IPS-NIHi7 (cell line): ENCODE measurements around the gene ADM.
A peak's percentile ranks its signal among the peaks of the same experiment; 100 is the strongest.
"Not testable (repeated sequence)": the region's sequence is repeated elsewhere in the genome, so short reads cannot be mapped to it uniquely, and the experiment has no call there.

Experiments used
- DNase-seq: peaks from one replicate; pipeline ENCODE4 v3.0.0; 2012; ENCODE audit warnings: mixed read lengths; ENCODE audit errors: extremely low spot score

The ADM gene

GRCh38 chr11:10304495-10305261 lies at the start of gene ADM:
ADM (plus strand) TSS chr11:10305073; CDS start chr11:10305701, 628 bp downstream.
- peak; percentile 80 for DNase-seq

- DNase-seq: no peak
Measured at GRCh38 chr11:10255388-10256125, 49.3 kb upstream of the ADM start.

GRCh38 chr11:10257478-10257877 lies 47.4 kb upstream of the ADM start:
- DNase-seq: no peak

GRCh38 chr11:10261821-10262220 lies 43.1 kb upstream of the ADM start:
- DNase-seq: no peak

GRCh38 chr11:10263929-10264328 lies 40.9 kb upstream of the ADM start:
- no peak for DNase-seq

GRCh38 chr11:10264716-10265115 lies 40.2 kb upstream of the ADM start:
- DNase-seq: not testable (repeated sequence)

GRCh38 chr11:10265936-10266335 lies 38.9 kb upstream of the ADM start:
- no peak for DNase-seq

GRCh38 chr11:10267821-10268220 lies 37.1 kb upstream of the ADM start:
- DNase-seq: no peak

- no peak for DNase-seq
Measured at GRCh38 chr11:10268746-10269488, 36.0 kb upstream of the ADM start.

- DNase-seq: no peak
Measured at GRCh38 chr11:10272132-10272531, 32.7 kb upstream of the ADM start.

GRCh38 chr11:10273738-10274137 lies 31.1 kb upstream of the ADM start:
- no peak for DNase-seq

GRCh38 chr11:10274726-10275125 lies 30.1 kb upstream of the ADM start:
- no peak for DNase-seq

- DNase-seq: no peak
Measured at GRCh38 chr11:10275714-10276113, 29.2 kb upstream of the ADM start.

GRCh38 chr11:10282117-10282516 lies 22.8 kb upstream of the ADM start:
- no peak for DNase-seq

- DNase-seq: no peak
Measured at GRCh38 chr11:10283991-10284390, 20.9 kb upstream of the ADM start.

GRCh38 chr11:10285148-10285802 lies 19.6 kb upstream of the ADM start:
- DNase-seq: no peak

- DNase-seq: no peak
Measured at GRCh38 chr11:10287140-10287539, 17.7 kb upstream of the ADM start.

- no peak for DNase-seq
Measured at GRCh38 chr11:10287766-10288715, 16.8 kb upstream of the ADM start.

- DNase-seq: no peak
Measured at GRCh38 chr11:10288881-10289764, 15.8 kb upstream of the ADM start.
